K562 (cell line): ENCODE data around the gene S100P. TPM values are rescaled to one million over a fixed set of nuclear protein-coding genes. Genes with fewer than 3 reads are reported as not detected.

ENCODE experiments used
- ATAC-seq: fragments of 200-7000 bp; cut with Tn5 transposase; 3 replicates; pipeline ENCODE4 v1.9.1; 2020; ENCODE audit warnings: moderate library complexity
- BruUV-seq: library from RNA; stranded (reverse); fragments of 400-500 nt; replicated peaks from 2 replicates; lab custom pipeline; 2021; lab: Mats Ljungman, UMichigan
- CTCF ChIA-PET: fragments of 300-600 bp; formaldehyde crosslinking; extraction: SDS; loops from one replicate; lab custom pipeline; 2021; ENCODE audit warnings: low intra/inter-chr PET ratio; lab: Yijun Ruan, JAX
- POLR2A ChIA-PET: fragments of 300-600, 350-650 bp; sonication (Branson Sonifier 250); formaldehyde crosslinking; extraction: SDS; loops from one replicate; lab custom pipeline; 2021; ENCODE audit warnings: antibody characterized with exemption, inconsistent platforms; lab: Yijun Ruan, JAX
- DNase-seq, 4 experiments: peaks; one replicate each; pipeline versions ENCODE4 v3.0.0 to v3.0.0-alpha.2; 2011 to 2018; ENCODE audit warnings: low spot score in 3 of 4, mixed read lengths in 3 of 4; ENCODE audit errors: extremely low read depth in 1 of 4
- FAIRE-seq: peaks from 2 replicates; lab custom pipeline; 2011; peaks lifted over from hg19 to GRCh38; lab: Jason Lieb, UNC
- H2AFZ ChIP-seq: 2 replicates; pipeline ENCODE4 v1.6.0; 2011; ENCODE audit warnings: low read depth, low read length, control low read depth, inconsistent platforms
- H3K27ac ChIP-seq: fragments of 200-600 bp; 3 replicates; pipeline ENCODE4 v1.8.0; 2011; ENCODE audit warnings: low read depth, mild to moderate bottlenecking, control low read depth, inconsistent platforms, low read length, moderate library complexity, mixed read lengths; ENCODE audit errors: extremely low read depth
- H3K27me3 ChIP-seq, 2 experiments: fragments of 300-600 bp in 1 of 2; 2 replicates in 1 of 2; 3 replicates in 1 of 2; pipeline versions ENCODE4 v1.6.0 to v1.8.0; 2011; ENCODE audit warnings: inconsistent platforms in 2 of 2, low read length in 2 of 2, mild to moderate bottlenecking in 1 of 2, mixed read lengths in 1 of 2, moderate library complexity in 1 of 2; ENCODE audit not compliant: control insufficient read depth in 2 of 2, insufficient read depth in 2 of 2
- H3K36me3 ChIP-seq: fragments of 300-600 bp; 3 replicates; pipeline ENCODE4 v1.8.0; 2011; ENCODE audit warnings: mild to moderate bottlenecking, low read length, inconsistent platforms; ENCODE audit not compliant: control insufficient read depth, insufficient read depth
- H3K4me1 ChIP-seq, 2 experiments: fragments of 200-600 bp in 1 of 2; replicated peaks in 1 of 2; 2 replicates in 1 of 2; 3 replicates in 1 of 2; pipeline versions ENCODE4 v1.5.1 to v1.8.0; 2011; ENCODE audit warnings: inconsistent platforms in 2 of 2, low read length in 2 of 2, mild to moderate bottlenecking in 1 of 2, mixed read lengths in 1 of 2, moderate library complexity in 1 of 2; ENCODE audit not compliant: control insufficient read depth in 2 of 2, insufficient read depth in 2 of 2
- H3K4me2 ChIP-seq: 2 replicates; pipeline ENCODE4 v1.6.1; 2011; ENCODE audit warnings: low read length, control low read depth, inconsistent platforms, mixed read lengths; ENCODE audit not compliant: insufficient read depth
- H3K4me3 ChIP-seq: fragments of 200-600 bp; sonication (generic), shearing (Covaris generic); 2 replicates; pipeline ENCODE4 v1.5.1; 2016; ENCODE audit warnings: control low read depth, inconsistent platforms
- H3K79me2 ChIP-seq: fragments of 200-600 bp; 3 replicates; pipeline ENCODE4 v1.8.0; 2011; ENCODE audit warnings: low read length, inconsistent platforms; ENCODE audit not compliant: control insufficient read depth, insufficient read depth
- H3K9ac ChIP-seq, 2 experiments: 2 replicates each; pipeline versions ENCODE4 v1.6.0 to v1.6.1; 2011; ENCODE audit warnings: low read depth in 2 of 2, low read length in 2 of 2, control low read depth in 1 of 2, inconsistent platforms in 1 of 2, mild to moderate bottlenecking in 1 of 2, mixed read lengths in 1 of 2; ENCODE audit not compliant: insufficient read depth in 1 of 2
- H3K9me1 ChIP-seq: one replicate; pipeline ENCODE4 v1.6.0; 2011; ENCODE audit warnings: inconsistent platforms, mild to moderate bottlenecking, low read length, moderate library complexity; ENCODE audit not compliant: control insufficient read depth, insufficient read depth
- H3K9me3 ChIP-seq: replicated peaks from 2 replicates; pipeline ENCODE4 v1.5.1; 2011; ENCODE audit warnings: low read depth, low read length, inconsistent platforms; ENCODE audit not compliant: control insufficient read depth, insufficient read depth
- H4K20me1 ChIP-seq: replicated peaks from 2 replicates; pipeline ENCODE4 v1.6.1; 2011; ENCODE audit warnings: low read length, inconsistent platforms, mixed read lengths; ENCODE audit not compliant: control insufficient read depth, insufficient read depth
- CEBPG ChIP-seq, 3 experiments: fragments of 200-800 bp in 1 of 3; sonication (Bioruptor generic) in 1 of 3; sonication (generic) in 1 of 3; formaldehyde crosslinking in 1 of 3; IDR thresholded peaks in 2 of 3; conservative IDR thresholded peaks in 1 of 3; 2 replicates each; pipeline versions ENCODE4 v1.6.1 to v1.8.0; 2016 to 2022; ENCODE audit warnings: missing compliant biosample characterization in 2 of 3, missing genetic modification characterization in 2 of 3, mild to moderate bottlenecking in 1 of 3, missing genetic modification reagents in 1 of 3
- ELF4 ChIP-seq: fragments of 450-650 bp; formaldehyde crosslinking; IDR thresholded peaks from 2 replicates; pipeline ENCODE4 v1.4.0; 2022; ENCODE audit warnings: missing genetic modification characterization
- SFPQ ChIP-seq: fragments of 200-400 bp; formaldehyde crosslinking; IDR thresholded peaks from 2 replicates; pipeline ENCODE4 v1.6.1; 2017; ENCODE audit warnings: mild to moderate bottlenecking, low read depth, low read length, moderate library complexity
- SIN3A ChIP-seq, 2 experiments: fragments of 150-350 bp in 1 of 2; IDR thresholded peaks; 2 replicates each; pipeline ENCODE4 v1.6.1; 2011 to 2016; ENCODE audit warnings: borderline replicate concordance in 2 of 2, low read depth in 2 of 2, low read length in 2 of 2, mild to moderate bottlenecking in 2 of 2, moderate library complexity in 2 of 2; ENCODE audit not compliant: control insufficient read depth in 1 of 2
- ZBTB40 ChIP-seq, 2 experiments: fragments of 450-650 bp in 1 of 2; sonication (generic) in 1 of 2; formaldehyde crosslinking in 1 of 2; IDR thresholded peaks; 2 replicates each; pipeline versions ENCODE4 v1.7.1 to v1.9.0; 2016 to 2022; ENCODE audit warnings: inconsistent platforms in 1 of 2, mild to moderate bottlenecking in 1 of 2, missing genetic modification reagents in 1 of 2
- ZNF717 ChIP-seq: fragments of 250-450 bp; sonication (Bioruptor Pico); IDR thresholded peaks from 2 replicates; pipeline ENCODE4 v1.5.0; 2021
- WGBS: fragments of 100-300 bp; shearing (Covaris generic); methylation state at CpG from one replicate; pipeline ENCODE4 v1.1.6; 2016; ENCODE audit warnings: low coverage, mixed read lengths; ENCODE audit not compliant: insufficient coverage; ENCODE audit errors: missing lambda C conversion rate; 5-methylcytosine and 5-hydroxymethylcytosine counted together
- in situ Hi-C: fragments of 300-500 bp; cut with MboI; formaldehyde crosslinking; loops from 4 replicates; pipeline ENCODE4 v1.15.0; 2018; ENCODE audit warnings: inconsistent platforms, mixed read lengths
- intact Hi-C: fragments of 100-400 bp; cut with micrococcal nuclease; formaldehyde crosslinking; loops from 2 replicates; pipeline ENCODE4 v1.14.2; 2022
- polyA plus RNA-seq, 8 experiments: library from polyadenylated mRNA; depleted of rRNA in 4 of 8; stranded (reverse) in 5 of 8; unstranded in 3 of 8; fragments of >200 nt; fragmentation: Nextera tagmentation in 2 of 8; fragmentation: Illumina TruSeq in 1 of 8; extraction: Ambion mirVana in 2 of 8; extraction: Trizol in 1 of 8; gene quantifications; 2 replicates each; pipeline versions ENCODE4 v1.2.1 to v1.2.3, GENCODE V29; 2011 to 2014; ENCODE audit warnings: inconsistent platforms in 1 of 8, missing spikeins in 1 of 8
- total RNA-seq, 7 experiments: library from RNA; depleted of rRNA in 6 of 7; stranded (reverse); fragments of >200 nt in 6 of 7; fragmentation: Illumina TruSeq in 2 of 7; extraction: Trizol in 2 of 7; gene quantifications; 2 replicates each; pipeline versions ENCODE4 v1.2.1 to v1.2.3, GENCODE V29; 2011 to 2021; ENCODE audit warnings: low replicate concordance in 1 of 7

Gene S100P
- total and polyA plus RNA-seq, 9 of the 15 experiments (the other 6 are each of a cell fraction or from before 2014, with no cell fraction given): 4.1 to 23.8 (median 7.5) TPM

GRCh38 chr4:6709230-6710114 lies 15.8 kb downstream of the S100P start, which contains the start of gene MRFAP1L1:
Gene MRFAP1L1, minus strand, starts transcription at chr4:6709865. Its CDS starts 236 bp downstream, at chr4:6709629.
- H3K4me2 ChIP-seq: peak within 1 kb of the TSS; percentile 99
- WGBS: under 1% methylated on average over 69 of the region's 72 CpGs
- in situ Hi-C loops: no loop called here
- TF ChIP-seq ELF4 (CRISPR knock-in tag): no peak
- peak; percentile 32 to 46; a peak in 1 of 4 replicates for TF ChIP-seq SIN3A (IDR thresholded peaks at IDR 0.05; ENCODE audit: borderline replicate concordance in 2 of 2, control insufficient read depth in 1 of 2, low read depth in 2 of 2, low read length in 2 of 2)
- TF ChIP-seq ZBTB40 (IDR thresholded peaks at IDR 0.05): 0 out of 2 replicates have a peak, but pooled peaks have one; percentile 9
- no peak for TF ChIP-seq ZBTB40 (CRISPR knock-in tag; IDR thresholded peaks at IDR 0.05)
- TF ChIP-seq SFPQ: no peak
- TF ChIP-seq ZNF717 (CRISPR knock-in tag): no peak
- TF ChIP-seq CEBPG (CRISPR knock-in tag; IDR thresholded peaks at IDR 0.05): no peak
- TF ChIP-seq CEBPG (tag; conservative IDR thresholded peaks at IDR 0.05 in 1 of 2, IDR thresholded peaks at IDR 0.05 in 1 of 2): no peak

More at GRCh38 chr4:6709230-6710114, 15.8 kb downstream of the S100P start, which contains the start of gene MRFAP1L1:
- ATAC-seq: peak; percentile 86
- Histone ChIP-seq H3K4me3 (peak within 1 kb of the TSS; percentile 73), H4K20me1 (0 out of 2 replicates have a peak, but pooled peaks cover 5% of the 10 kb centered on the region), H3K79me2 (peaks cover 55% of the 10 kb centered on the region), H2AFZ (peak within 1 kb of the TSS; percentile 93), H3K9ac (peak within 1 kb of the TSS; percentile 79 to 94), H3K4me1 (peaks cover 3 to 22% of the 10 kb centered on the region in 2 experiments; a peak in 4 of 5 replicates), H3K27me3 (no peaks in the 10 kb centered on the region), H3K36me3 (peaks cover 35% of the 10 kb centered on the region), H3K9me1 (no peaks in the 10 kb centered on the region), H3K9me3 (no peaks in the 10 kb centered on the region), H3K27ac (peak within 1 kb of the TSS; percentile 75)
- intact Hi-C loops: loop anchor here (5.0 kb wide), 1 partner anchor 67 kb away; the partner anchor contains the start of gene MRFAP1
- POLR2A ChIA-PET: interaction anchor here (0.6 to 2.7 kb wide), 16 partner anchors 8 to 1456 kb away, joined by 3 to 10 read pairs (median 4); partner anchors contain the start of gene S100P
- peak; percentile 88 for FAIRE-seq
- CTCF ChIA-PET: no interaction called here
- DNase-seq: peak; percentile 94 to 98 (median 95)
- BruUV-seq: TSS peak; percentile 76
